Measurements from ENCODE around the gene RPL10.

RPL10 gene

GRCh38 chrX:154363706-154364439 is 34.3 kb upstream of the RPL10 start:
- no peak for DNase-seq

- no peak for DNase-seq
These were observed 33.1 kb upstream of the RPL10 start for GRCh38 chrX:154365052-154365600.

- no peak for DNase-seq
These were observed 32.0 kb upstream of the RPL10 start for GRCh38 chrX:154365997-154366665.

GRCh38 chrX:154366666-154367055 is 31.5 kb upstream of the RPL10 start:
- no peak for DNase-seq

- no peak for DNase-seq
These were observed 30.5 kb upstream of the RPL10 start for GRCh38 chrX:154367474-154368308.

- peak; percentile 94 to 96 for DNase-seq
These were observed 29.3 kb upstream of the RPL10 start for GRCh38 chrX:154368630-154369448.

- peak; percentile 64 to 74 for DNase-seq
These were observed 28.5 kb upstream of the RPL10 start for GRCh38 chrX:154369449-154370299.

- no peak for DNase-seq
These were observed 27.7 kb upstream of the RPL10 start for GRCh38 chrX:154370300-154371016.

- DNase-seq = peak; percentile 94 to 95
These were observed 27.0 kb upstream of the RPL10 start for GRCh38 chrX:154371017-154371788.

- no peak for DNase-seq
These were observed 26.3 kb upstream of the RPL10 start for GRCh38 chrX:154371789-154372300.

- DNase-seq = peak; percentile 29 to 65
These were observed 25.6 kb upstream of the RPL10 start for GRCh38 chrX:154372612-154373022.

- no peak for DNase-seq
These were observed 24.6 kb upstream of the RPL10 start for GRCh38 chrX:154373340-154374306.

GRCh38 chrX:154374313-154375155 is 23.6 kb upstream of the RPL10 start, which contains the start of gene FLNA:
TSS of gene FLNA (minus strand) at chrX:154374634. CDS start at chrX:154371245, 3,389 bp downstream.
- peak; percentile 30 to 50 for DNase-seq

- no peak for DNase-seq
These were observed 23.0 kb upstream of the RPL10 start for GRCh38 chrX:154375156-154375504.

- no peak for DNase-seq
These were observed 21.4 kb upstream of the RPL10 start for GRCh38 chrX:154376774-154377173.

- DNase-seq = peak in 1 of 2 donors; percentile 53
These were observed 19.9 kb upstream of the RPL10 start for GRCh38 chrX:154378059-154378798.
